NT2/D1 (cell line): ENCODE results near the gene CADM2.

Source experiments
- SUZ12 ChIP-seq: IDR thresholded peaks from 2 replicates; pipeline ENCODE4 v1.6.1; 2011; ENCODE audit not compliant: insufficient read length, insufficient read depth; ENCODE audit errors: extremely low read depth
- ZNF274 ChIP-seq: IDR thresholded peaks from 2 replicates; pipeline ENCODE4 v1.6.1; 2011; ENCODE audit warnings: mild to moderate bottlenecking, low read depth, low read length

DNA sequence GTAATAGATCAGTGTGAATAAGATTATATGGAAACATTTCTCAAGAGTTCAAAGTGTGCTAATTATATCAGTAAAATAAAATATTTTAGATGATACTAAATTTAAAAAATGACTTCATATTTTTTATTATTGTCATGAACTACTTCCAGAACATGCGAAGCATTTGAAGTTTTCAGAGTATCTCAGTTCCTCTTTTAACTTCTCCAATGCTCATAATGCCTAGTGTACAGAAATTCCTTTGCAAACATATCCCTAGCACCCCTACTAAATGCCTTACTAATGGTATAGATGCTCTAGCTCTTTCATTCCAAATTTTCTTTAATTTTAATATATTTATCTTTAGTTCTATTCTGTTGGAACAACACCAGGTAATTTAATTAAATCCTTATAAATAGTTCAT lies 580.4 kb downstream of the CADM2 start:
- TF ChIP-seq SUZ12 (no peak), ZNF274 (no peak)
